Measurements from ENCODE around the gene FAM236A. TPM values are rescaled to one million over a fixed set of nuclear protein-coding genes. Genes with fewer than 3 reads are reported as not detected.

FAM236A gene
- not detected in 2 replicates for total RNA-seq

GRCh38 chrX:72937906-72938305 is at the start of gene FAM236A:
TSS of gene FAM236A (plus strand) at chrX:72938206. CDS start at chrX:72938263, 57 bp downstream.

DNA sequence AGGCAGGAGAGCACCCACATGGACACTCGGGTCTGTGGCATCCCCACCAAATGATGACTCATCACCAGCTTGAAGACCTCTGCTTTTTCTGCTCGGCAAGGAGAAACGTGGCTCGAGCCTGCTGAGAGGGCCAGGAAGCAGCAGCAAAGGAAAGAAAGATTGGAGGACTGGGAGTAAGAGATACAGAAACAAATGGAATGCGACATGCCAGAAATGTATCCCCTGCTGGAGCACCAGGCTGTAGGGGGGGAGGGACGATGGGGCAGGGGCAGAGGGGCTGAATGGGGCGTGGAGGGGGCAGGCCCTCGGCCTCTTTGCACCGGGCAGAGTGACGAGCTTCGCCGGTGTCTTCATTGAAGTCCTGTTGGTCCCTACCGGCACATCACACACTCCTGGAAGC is 25.7 kb upstream of the FAM236A start, which contains the start of gene FAM236C:
Gene FAM236C (plus strand): TSS at position 301 of the 400 bp plus-strand sequence. CDS start 100 bp downstream, outside the sequence.

DNA sequence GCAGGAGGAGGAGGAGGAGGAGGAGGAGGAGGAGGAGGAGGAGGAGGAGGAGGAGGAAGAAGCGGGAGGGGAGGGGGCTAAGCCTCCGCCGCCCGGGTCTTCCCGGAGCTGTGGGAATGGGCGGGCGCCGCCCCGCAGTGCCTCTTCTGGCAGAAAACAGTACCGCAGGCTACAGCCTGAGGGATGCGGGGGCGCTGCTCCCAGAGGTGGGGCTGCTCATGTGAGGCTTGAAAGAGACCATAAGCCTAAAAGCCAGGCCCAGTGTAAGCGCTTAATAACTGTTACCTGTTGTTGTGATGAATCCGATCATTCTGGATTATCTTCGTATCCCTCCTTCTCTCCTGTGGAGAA is 5.8 kb downstream of the FAM236A start, which contains the start of gene DMRTC1:
Gene DMRTC1 (minus strand): TSS at position 19 of the 351 bp plus-strand sequence. CDS start 68,143 bp downstream, outside the sequence.

Other genes starting within 250 kb of the FAM236A start
- gene PHKA1, start 223.9 kb upstream of the FAM236A start, total RNA-seq = 8.7 and 11.1 TPM in 2 replicates
- gene DMRTC1B, start 161.3 kb upstream of the FAM236A start, total RNA-seq = not detected in 2 replicates
- gene FAM236B, start 155.5 kb upstream of the FAM236A start, total RNA-seq = not detected in 2 replicates
- gene FAM236D, start 130.0 kb upstream of the FAM236A start, total RNA-seq = not detected in 2 replicates
- gene FAM236C, start 25.6 kb upstream of the FAM236A start, total RNA-seq = not detected in 2 replicates
- not detected in 2 replicates for gene DMRTC1, start 5.6 kb downstream of the FAM236A start, total RNA-seq
- gene PABPC1L2B, start 64.7 kb downstream of the FAM236A start, total RNA-seq = not detected in 2 replicates
- gene PABPC1L2A, start 141.3 kb downstream of the FAM236A start, total RNA-seq = not detected in 2 replicates